Right lobe of liver (tissue), 4 donors: ENCODE results near the gene CRNN.

Source experiments
- POLR2A ChIP-seq: fragments of 450-650 bp; IDR thresholded peaks from one replicate; pipeline ENCODE4 v1.6.1; 2017; ENCODE audit warnings: antibody characterized with exemption, mild to moderate bottlenecking
- TF ChIP-seq, protein P1 (sequence below), 4 donors: fragments of 200-600 bp in 3 of 4; fragments of 450-650 bp in 1 of 4; IDR thresholded peaks; one replicate each; pipeline versions ENCODE4 v1.5.1 to v1.8.0; 2016 to 2022; ENCODE audit warnings: antibody characterized with exemption in 4 of 4, mild to moderate bottlenecking in 2 of 4
- donor health status: DM: no; HTN: no; CAD: no.
- donor health status: DM: no; HTN: no; CAD: no.
- donor health status: DM: no; HTN: yes; CAD: no.

DNA sequence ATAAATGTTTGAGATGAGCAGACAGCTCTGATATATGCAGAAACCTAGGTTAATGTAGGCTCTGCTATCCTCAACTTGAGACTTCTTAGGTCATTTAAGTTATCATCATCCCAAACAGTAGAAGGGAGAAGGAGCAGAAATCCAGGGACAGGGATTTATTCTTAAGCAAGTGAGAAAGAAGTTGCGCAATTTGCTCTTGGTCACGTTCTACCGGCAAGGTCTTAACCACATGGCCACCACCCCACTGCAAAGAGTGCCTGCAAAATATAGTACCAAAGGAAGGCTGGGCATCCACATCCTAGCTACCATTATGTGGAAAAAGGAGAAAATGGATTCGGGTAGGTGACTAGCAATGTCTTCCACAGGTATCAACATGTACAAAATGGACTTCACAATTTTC is 25.2 kb downstream of the CRNN start:
- no peak for TF ChIP-seq POLR2A
- TF ChIP-seq, protein P1, sequence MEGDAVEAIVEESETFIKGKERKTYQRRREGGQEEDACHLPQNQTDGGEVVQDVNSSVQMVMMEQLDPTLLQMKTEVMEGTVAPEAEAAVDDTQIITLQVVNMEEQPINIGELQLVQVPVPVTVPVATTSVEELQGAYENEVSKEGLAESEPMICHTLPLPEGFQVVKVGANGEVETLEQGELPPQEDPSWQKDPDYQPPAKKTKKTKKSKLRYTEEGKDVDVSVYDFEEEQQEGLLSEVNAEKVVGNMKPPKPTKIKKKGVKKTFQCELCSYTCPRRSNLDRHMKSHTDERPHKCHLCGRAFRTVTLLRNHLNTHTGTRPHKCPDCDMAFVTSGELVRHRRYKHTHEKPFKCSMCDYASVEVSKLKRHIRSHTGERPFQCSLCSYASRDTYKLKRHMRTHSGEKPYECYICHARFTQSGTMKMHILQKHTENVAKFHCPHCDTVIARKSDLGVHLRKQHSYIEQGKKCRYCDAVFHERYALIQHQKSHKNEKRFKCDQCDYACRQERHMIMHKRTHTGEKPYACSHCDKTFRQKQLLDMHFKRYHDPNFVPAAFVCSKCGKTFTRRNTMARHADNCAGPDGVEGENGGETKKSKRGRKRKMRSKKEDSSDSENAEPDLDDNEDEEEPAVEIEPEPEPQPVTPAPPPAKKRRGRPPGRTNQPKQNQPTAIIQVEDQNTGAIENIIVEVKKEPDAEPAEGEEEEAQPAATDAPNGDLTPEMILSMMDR (IDR thresholded peaks at IDR 0.05): no peak
